ENCODE measurements around the gene NTM. TPM values are rescaled to one million over a fixed set of nuclear protein-coding genes. Genes with fewer than 3 reads are reported as not detected.

The NTM gene
- total RNA-seq, 1 donor from 2014 or later, result not detected

DNA sequence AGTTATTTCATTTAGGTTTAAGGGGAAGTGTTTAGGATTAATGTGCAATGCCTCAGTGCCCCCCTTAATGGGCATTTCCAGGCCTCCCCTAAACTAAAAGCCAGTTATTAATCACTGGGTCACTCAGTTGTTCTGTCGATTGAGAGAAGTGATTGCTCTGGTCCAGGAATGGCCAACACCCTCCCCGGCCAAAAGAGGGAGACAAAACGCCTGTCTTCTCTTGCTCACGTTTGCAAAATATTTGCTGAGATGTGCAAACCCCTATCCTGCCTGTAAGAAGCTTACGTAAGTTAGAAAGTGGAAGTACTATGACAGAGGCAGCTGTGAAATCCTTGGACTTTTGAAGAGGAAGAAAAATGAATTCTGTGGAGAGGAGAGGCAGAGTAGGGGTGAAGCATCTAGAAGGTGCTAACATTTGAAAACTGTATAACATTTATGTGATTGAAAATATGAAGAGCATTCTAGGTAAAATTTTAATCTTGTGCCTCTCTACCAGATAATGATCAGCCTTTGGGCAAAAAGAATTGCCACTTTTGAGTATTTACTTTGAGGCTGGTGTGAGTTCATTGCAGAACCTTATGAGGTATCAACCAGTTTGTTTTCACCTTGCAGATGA is 37.7 kb downstream of the NTM start:
- TF ChIP-seq, protein P1, sequence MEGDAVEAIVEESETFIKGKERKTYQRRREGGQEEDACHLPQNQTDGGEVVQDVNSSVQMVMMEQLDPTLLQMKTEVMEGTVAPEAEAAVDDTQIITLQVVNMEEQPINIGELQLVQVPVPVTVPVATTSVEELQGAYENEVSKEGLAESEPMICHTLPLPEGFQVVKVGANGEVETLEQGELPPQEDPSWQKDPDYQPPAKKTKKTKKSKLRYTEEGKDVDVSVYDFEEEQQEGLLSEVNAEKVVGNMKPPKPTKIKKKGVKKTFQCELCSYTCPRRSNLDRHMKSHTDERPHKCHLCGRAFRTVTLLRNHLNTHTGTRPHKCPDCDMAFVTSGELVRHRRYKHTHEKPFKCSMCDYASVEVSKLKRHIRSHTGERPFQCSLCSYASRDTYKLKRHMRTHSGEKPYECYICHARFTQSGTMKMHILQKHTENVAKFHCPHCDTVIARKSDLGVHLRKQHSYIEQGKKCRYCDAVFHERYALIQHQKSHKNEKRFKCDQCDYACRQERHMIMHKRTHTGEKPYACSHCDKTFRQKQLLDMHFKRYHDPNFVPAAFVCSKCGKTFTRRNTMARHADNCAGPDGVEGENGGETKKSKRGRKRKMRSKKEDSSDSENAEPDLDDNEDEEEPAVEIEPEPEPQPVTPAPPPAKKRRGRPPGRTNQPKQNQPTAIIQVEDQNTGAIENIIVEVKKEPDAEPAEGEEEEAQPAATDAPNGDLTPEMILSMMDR (IDR thresholded peaks at IDR 0.05), result no peak
- ATAC-seq (ENCODE audit: low read depth) (no peak), DNase-seq (no peak)
- intact Hi-C loops (cut with micrococcal nuclease), result no loop called here
- no peak overlapping the region for H3K4me3 Mint-ChIP-seq
- peaks cover 1% of the 10 kb centered on the region for H3K27me3 Mint-ChIP-seq
- no peak overlapping the region for H3K27ac Mint-ChIP-seq
- no peaks in the 10 kb centered on the region for H3K4me1 Mint-ChIP-seq
- ChIA-PET POLR2A (no interaction called here), CTCF (no interaction called here)
- H3K9me3 Mint-ChIP-seq, result no peaks in the 10 kb centered on the region
- no peaks in the 10 kb centered on the region for H3K36me3 Mint-ChIP-seq (ENCODE audit: low read depth)

DNA sequence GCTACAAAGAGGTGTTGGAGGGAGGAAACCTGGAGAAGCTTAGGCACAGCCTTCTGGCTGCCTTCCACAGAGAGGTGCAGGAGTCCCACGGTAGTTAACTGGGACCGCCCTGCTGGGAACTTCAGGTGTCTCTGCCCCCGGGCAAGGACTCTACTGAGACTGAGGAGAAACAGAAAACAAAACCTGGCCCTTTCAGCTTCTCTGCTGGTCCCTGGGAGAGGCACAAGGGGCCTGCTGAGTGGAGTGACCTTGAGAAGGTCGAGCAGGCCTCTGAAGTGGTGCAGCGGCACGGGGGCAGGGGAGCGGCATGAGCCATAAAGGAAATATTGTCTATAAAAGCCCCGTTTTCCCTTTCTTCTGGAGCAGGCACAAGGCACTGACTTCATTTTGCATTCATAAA is 38.9 kb downstream of the NTM start:
- POLR2A ChIA-PET, result no interaction called here
- Mint-ChIP-seq H3K4me3 (no peak overlapping the region), H3K27ac (no peak overlapping the region), H3K9me3 (no peaks in the 10 kb centered on the region), H3K4me1 (no peaks in the 10 kb centered on the region), H3K36me3 (ENCODE audit: low read depth) (no peaks in the 10 kb centered on the region), H3K27me3 (peaks cover 1% of the 10 kb centered on the region)
- intact Hi-C loops (cut with micrococcal nuclease), result no loop called here
- CTCF ChIA-PET, result no interaction called here
- DNase-seq, result no peak
- no peak for ATAC-seq (ENCODE audit: low read depth)
- TF ChIP-seq, protein P1 (IDR thresholded peaks at IDR 0.05), result no peak

DNA sequence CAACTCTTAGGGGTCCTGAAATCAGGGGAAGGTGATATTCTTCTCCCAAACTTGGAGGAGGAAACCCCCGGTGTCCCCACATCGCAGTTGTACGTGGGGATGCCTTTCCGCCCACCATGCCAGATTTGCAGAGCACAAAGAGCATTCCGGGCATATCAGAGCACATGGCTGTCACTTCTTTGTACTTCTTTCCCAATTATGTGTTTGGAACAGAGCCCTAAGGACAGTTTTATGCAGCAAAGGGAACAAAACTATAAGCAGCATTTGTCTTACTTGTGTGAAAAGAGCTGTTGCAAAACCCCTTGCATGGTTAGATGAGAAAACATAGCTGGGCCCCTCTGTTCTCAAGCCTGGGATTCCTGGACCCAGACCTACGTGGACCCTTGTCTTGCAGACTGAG is 41.2 kb downstream of the NTM start:
- TF ChIP-seq, protein P1 (IDR thresholded peaks at IDR 0.05), result no peak
- Mint-ChIP-seq H3K4me3 (no peak overlapping the region), H3K27me3 (peaks cover 1% of the 10 kb centered on the region), H3K27ac (no peak overlapping the region), H3K36me3 (ENCODE audit: low read depth) (no peaks in the 10 kb centered on the region), H3K4me1 (no peaks in the 10 kb centered on the region), H3K9me3 (peaks cover 2% of the 10 kb centered on the region)
- POLR2A ChIA-PET, result no interaction called here
- ATAC-seq (ENCODE audit: low read depth) (no peak), DNase-seq (no peak)
- intact Hi-C loops (cut with micrococcal nuclease), result no loop called here
- CTCF ChIA-PET, result no interaction called here

DNA sequence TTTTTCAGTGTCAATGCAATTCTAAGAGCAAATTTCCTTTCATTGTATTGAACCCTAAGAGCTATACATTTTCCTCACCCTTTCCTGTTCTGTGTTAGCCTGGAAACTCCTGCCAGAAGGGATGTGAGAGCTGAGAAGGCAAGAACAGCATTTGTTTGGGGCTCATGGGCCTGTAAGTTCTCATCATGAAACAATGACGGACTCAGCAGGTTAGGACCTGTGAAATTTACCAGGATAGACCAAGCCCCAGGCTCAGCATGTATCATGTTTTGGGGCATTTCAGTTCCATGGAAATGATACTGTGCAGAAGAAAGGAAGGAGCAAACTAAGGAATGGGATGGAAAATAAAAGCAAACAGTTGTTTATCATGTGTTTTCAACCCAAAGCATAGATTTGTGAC is 41.6 kb downstream of the NTM start:
- CTCF ChIA-PET, result no interaction called here
- POLR2A ChIA-PET, result no interaction called here
- Mint-ChIP-seq H3K36me3 (ENCODE audit: low read depth) (no peaks in the 10 kb centered on the region), H3K4me3 (no peak overlapping the region), H3K9me3 (peaks cover 2% of the 10 kb centered on the region), H3K27ac (no peak overlapping the region), H3K27me3 (peaks cover 1% of the 10 kb centered on the region), H3K4me1 (no peaks in the 10 kb centered on the region)
- DNase-seq, result no peak
- TF ChIP-seq, protein P1 (IDR thresholded peaks at IDR 0.05), result no peak
- ATAC-seq (ENCODE audit: low read depth), result no peak
- intact Hi-C loops (cut with micrococcal nuclease), result no loop called here

DNA sequence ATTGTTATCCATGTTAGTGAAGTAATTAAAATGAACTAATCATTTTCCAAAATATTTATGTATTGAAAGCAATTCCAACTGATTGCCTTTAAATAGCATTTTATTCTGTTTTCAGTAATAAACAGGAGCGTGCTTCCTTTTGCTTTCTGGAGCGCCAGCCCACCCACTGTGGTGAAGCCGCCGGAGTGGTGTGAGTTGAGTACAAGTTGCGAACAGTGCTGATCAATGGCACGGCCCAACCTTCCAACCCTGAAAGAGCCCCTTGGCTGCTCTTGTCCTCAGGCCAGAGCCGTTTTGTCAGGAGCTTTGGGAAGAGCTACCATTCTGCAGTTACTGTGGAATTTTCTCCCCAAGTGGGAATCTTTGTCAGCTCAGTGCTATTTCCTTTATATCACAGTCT is 42.8 kb downstream of the NTM start:
- Mint-ChIP-seq H3K9me3 (peaks cover 2% of the 10 kb centered on the region), H3K36me3 (ENCODE audit: low read depth) (no peaks in the 10 kb centered on the region), H3K4me1 (no peaks in the 10 kb centered on the region), H3K4me3 (no peak overlapping the region), H3K27ac (no peak overlapping the region), H3K27me3 (no peaks in the 10 kb centered on the region)
- TF ChIP-seq, protein P1 (IDR thresholded peaks at IDR 0.05), result no peak
- ChIA-PET POLR2A (no interaction called here), CTCF (no interaction called here)
- DNase-seq (no peak), ATAC-seq (ENCODE audit: low read depth) (no peak)
- intact Hi-C loops (cut with micrococcal nuclease), result no loop called here
